ENCODE data around the gene CD2.

DNA sequence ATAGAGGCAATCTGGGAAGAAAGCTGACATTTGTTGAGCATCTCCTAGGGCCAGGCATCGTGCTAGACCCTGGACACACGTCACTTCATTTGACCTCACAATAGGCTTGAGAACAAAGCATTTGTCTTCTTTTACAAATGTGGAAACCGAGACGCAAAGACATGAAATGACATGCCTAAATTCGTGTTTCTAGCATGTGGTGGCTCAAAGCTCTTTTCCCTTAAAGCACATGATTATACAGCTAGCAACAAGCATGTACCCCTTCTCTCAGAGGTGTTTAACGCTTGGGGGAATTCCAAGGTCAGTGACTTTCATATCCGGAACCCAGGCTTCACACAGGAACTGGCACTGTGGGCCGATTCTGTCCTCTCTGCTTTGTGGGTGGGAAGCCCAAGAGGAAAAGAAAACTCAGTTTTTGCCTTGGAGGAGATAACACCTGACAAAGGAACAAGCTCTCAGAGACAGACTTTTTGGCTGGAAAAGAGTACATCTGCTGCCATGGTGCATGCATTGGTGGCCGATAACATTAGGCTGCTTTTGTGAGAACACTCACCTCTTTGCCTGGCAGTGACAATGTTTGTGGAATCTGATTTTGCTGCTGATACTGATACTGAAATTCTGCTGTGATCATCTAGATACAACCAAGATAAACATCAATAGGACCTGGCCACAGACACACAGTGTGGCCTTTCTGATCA, 15.4 kb upstream of the CD2 start:
- TF ChIP-seq, protein P1, sequence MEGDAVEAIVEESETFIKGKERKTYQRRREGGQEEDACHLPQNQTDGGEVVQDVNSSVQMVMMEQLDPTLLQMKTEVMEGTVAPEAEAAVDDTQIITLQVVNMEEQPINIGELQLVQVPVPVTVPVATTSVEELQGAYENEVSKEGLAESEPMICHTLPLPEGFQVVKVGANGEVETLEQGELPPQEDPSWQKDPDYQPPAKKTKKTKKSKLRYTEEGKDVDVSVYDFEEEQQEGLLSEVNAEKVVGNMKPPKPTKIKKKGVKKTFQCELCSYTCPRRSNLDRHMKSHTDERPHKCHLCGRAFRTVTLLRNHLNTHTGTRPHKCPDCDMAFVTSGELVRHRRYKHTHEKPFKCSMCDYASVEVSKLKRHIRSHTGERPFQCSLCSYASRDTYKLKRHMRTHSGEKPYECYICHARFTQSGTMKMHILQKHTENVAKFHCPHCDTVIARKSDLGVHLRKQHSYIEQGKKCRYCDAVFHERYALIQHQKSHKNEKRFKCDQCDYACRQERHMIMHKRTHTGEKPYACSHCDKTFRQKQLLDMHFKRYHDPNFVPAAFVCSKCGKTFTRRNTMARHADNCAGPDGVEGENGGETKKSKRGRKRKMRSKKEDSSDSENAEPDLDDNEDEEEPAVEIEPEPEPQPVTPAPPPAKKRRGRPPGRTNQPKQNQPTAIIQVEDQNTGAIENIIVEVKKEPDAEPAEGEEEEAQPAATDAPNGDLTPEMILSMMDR (IDR thresholded peaks at IDR 0.05): no peak
- TF ChIP-seq POLR2A (IDR thresholded peaks at IDR 0.05; ENCODE audit: low read depth): no peak

Data from esophagus muscularis mucosa (tissue), 3 donors.